Neutrophil (primary cell): ENCODE results near the gene FUOM.

Experiments used
- H3K27ac ChIP-seq: fragments of 200-600 bp; sonication (generic); 2 replicates; pipeline ENCODE4 v1.5.1; 2016; ENCODE audit warnings: mild to moderate bottlenecking, moderate library complexity
- H3K27me3 ChIP-seq: fragments of 200-600 bp; sonication (generic); 2 replicates; pipeline ENCODE4 v1.6.0; 2016; ENCODE audit warnings: mild to moderate bottlenecking
- H3K36me3 ChIP-seq: fragments of 200-600 bp; sonication (generic); 2 replicates; pipeline ENCODE4 v1.5.1; 2017
- H3K4me1 ChIP-seq, 2 experiments: fragments of 200-600 bp in 1 of 2; sonication (generic) in 1 of 2; 1 replicate in 1 of 2; 2 replicates in 1 of 2; pipeline versions ENCODE4 v1.5.1 to v1.6.1; 2013 to 2016; ENCODE audit warnings: low read depth in 1 of 2, low read length in 1 of 2, mild to moderate bottlenecking in 1 of 2, moderate library complexity in 1 of 2; ENCODE audit not compliant: control insufficient read depth in 1 of 2, insufficient read depth in 1 of 2
- H3K4me3 ChIP-seq, 2 experiments: fragments of 200-600 bp in 1 of 2; sonication (generic) in 1 of 2; 1 replicate in 1 of 2; 2 replicates in 1 of 2; pipeline ENCODE4 v1.5.1; 2013 to 2016; ENCODE audit warnings: low read depth in 1 of 2, low read length in 1 of 2, mild to moderate bottlenecking in 1 of 2, moderate library complexity in 1 of 2
- H3K9me3 ChIP-seq: fragments of 200-600 bp; sonication (generic); 2 replicates; pipeline ENCODE4 v1.5.1; 2016
- CTCF ChIP-seq: fragments of 200-600 bp; sonication (generic); IDR thresholded peaks from 2 replicates; pipeline ENCODE4 v1.5.1; 2016; ENCODE audit warnings: antibody characterized with exemption

The FUOM gene

GRCh38 chr10:133385214-133385613, 27.4 kb upstream of the FUOM start:
- no peak for TF ChIP-seq CTCF
- H3K27me3 ChIP-seq, result peaks cover 23% of the 10 kb centered on the region
- H3K4me1 ChIP-seq, result peaks cover 10 to 11% of the 10 kb centered on the region in 2 experiments
- H3K36me3 ChIP-seq, result no peaks in the 10 kb centered on the region
- H3K9me3 ChIP-seq, result no peaks in the 10 kb centered on the region
- no peak overlapping the region for H3K27ac ChIP-seq
- no peak overlapping the region for H3K4me3 ChIP-seq

- peaks cover 34% of the 10 kb centered on the region for H3K27me3 ChIP-seq
- H3K4me1 ChIP-seq, result peaks cover 3 to 7% of the 10 kb centered on the region in 2 experiments
- H3K36me3 ChIP-seq, result no peaks in the 10 kb centered on the region
- no peak overlapping the region for H3K4me3 ChIP-seq
- no peaks in the 10 kb centered on the region for H3K9me3 ChIP-seq
- TF ChIP-seq CTCF, result no peak
- H3K27ac ChIP-seq, result no peak overlapping the region
These were observed 26.3 kb upstream of the FUOM start for GRCh38 chr10:133384071-133384470.

- H3K9me3 ChIP-seq, result no peaks in the 10 kb centered on the region
- H3K4me3 ChIP-seq, result no peak overlapping the region
- H3K4me1 ChIP-seq, result peaks cover 1 to 10% of the 10 kb centered on the region in 2 experiments
- TF ChIP-seq CTCF, result no peak
- peaks cover 38% of the 10 kb centered on the region for H3K27me3 ChIP-seq
- no peak overlapping the region for H3K27ac ChIP-seq
- no peaks in the 10 kb centered on the region for H3K36me3 ChIP-seq
These were observed 25.7 kb upstream of the FUOM start for GRCh38 chr10:133383551-133383950.

GRCh38 chr10:133381036-133381435, 23.2 kb upstream of the FUOM start:
- no peak overlapping the region for H3K27ac ChIP-seq
- no peaks in the 10 kb centered on the region for H3K9me3 ChIP-seq
- TF ChIP-seq CTCF, result no peak
- H3K36me3 ChIP-seq, result no peaks in the 10 kb centered on the region
- peaks cover 63% of the 10 kb centered on the region for H3K27me3 ChIP-seq
- H3K4me3 ChIP-seq, result no peak overlapping the region
- H3K4me1 ChIP-seq, result peaks cover 12 to 20% of the 10 kb centered on the region in 2 experiments

GRCh38 chr10:133379801-133380666, 22.2 kb upstream of the FUOM start:
- Histone ChIP-seq H3K27ac (no peak overlapping the region), H3K4me3 (peak overlapping the region in 1 of 2 experiments; percentile 96), H3K9me3 (no peaks in the 10 kb centered on the region), H3K36me3 (no peaks in the 10 kb centered on the region), H3K4me1 (peaks cover 12 to 20% of the 10 kb centered on the region in 2 experiments), H3K27me3 (peaks cover 73% of the 10 kb centered on the region)
- no peak for TF ChIP-seq CTCF
